ENCODE data around the gene TBC1D26.
"Not testable (repeated sequence)": the region's sequence is repeated elsewhere in the genome, so short reads cannot be mapped to it uniquely, and the experiment has no call there.

Gene TBC1D26

DNA sequence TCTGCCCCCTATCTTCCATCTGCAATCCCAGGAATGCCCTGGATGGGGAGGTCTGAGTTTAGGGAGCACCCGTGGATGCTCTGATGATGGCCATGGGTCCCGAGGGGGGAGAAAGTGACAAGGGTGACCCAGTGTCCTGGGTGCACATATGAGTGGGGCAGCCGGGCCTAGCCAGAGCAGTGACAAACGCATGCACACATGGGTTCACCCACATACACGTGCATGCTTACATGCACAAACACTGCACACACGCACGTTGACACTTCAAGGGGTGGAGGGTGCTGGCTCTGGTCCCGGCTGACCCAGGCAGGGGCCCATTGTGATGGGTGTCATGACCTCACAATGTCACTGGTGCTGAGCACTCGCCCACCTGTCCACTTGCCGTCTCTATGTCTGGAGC is at the start of gene TBC1D26:
Gene TBC1D26 (plus strand): TSS at position 384 of the 400 bp plus-strand sequence. CDS start 3,066 bp downstream, outside the sequence.
- H4K20me1 ChIP-seq (ENCODE audit: insufficient read depth, low read length), result not testable (repeated sequence)

DNA sequence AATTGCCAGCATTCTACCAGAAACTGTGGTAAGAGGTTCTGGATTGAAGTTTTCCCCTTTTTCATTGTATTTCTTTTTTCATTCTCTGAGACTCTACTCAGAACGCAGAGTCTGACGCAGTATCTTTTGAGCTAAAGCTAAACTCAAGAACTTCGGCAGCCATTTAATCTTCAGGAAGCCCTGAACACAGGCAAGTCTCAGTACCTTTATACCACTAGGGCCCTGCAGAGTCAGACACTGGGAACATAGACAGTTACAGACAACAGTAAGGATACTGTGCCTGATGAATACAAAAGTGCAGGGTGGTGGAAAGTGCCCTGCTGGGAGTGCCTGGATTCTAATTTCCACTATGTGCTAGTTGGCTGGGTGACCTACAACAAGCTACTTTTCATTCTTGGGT is 48.9 kb upstream of the TBC1D26 start:
- H3K9ac ChIP-seq (ENCODE audit: low read length); H3K27me3 ChIP-seq (ENCODE audit: low read depth, low read length): not testable (repeated sequence)
- H3K4me3 ChIP-seq (ENCODE audit: low read length), result peak overlapping the region; percentile 85; the same call in 1 of the 2 replicates

More for the DNA sequence above, at the start of gene TBC1D26:
- H3K27ac ChIP-seq (ENCODE audit: low read length); H3K9me3 ChIP-seq (ENCODE audit: insufficient read depth, low read length); H3K9ac ChIP-seq (ENCODE audit: low read length); H3K36me3 ChIP-seq (replicated peaks; ENCODE audit: low read depth, low read length); H3K79me2 ChIP-seq (ENCODE audit: low read length); H3K4me3 ChIP-seq (ENCODE audit: low read length); H3K4me1 ChIP-seq (ENCODE audit: low read length); H3K4me2 ChIP-seq (ENCODE audit: low read length); H2AFZ ChIP-seq (ENCODE audit: low read depth, low read length); H3K27me3 ChIP-seq (ENCODE audit: low read depth, low read length): not testable (repeated sequence)

DNA sequence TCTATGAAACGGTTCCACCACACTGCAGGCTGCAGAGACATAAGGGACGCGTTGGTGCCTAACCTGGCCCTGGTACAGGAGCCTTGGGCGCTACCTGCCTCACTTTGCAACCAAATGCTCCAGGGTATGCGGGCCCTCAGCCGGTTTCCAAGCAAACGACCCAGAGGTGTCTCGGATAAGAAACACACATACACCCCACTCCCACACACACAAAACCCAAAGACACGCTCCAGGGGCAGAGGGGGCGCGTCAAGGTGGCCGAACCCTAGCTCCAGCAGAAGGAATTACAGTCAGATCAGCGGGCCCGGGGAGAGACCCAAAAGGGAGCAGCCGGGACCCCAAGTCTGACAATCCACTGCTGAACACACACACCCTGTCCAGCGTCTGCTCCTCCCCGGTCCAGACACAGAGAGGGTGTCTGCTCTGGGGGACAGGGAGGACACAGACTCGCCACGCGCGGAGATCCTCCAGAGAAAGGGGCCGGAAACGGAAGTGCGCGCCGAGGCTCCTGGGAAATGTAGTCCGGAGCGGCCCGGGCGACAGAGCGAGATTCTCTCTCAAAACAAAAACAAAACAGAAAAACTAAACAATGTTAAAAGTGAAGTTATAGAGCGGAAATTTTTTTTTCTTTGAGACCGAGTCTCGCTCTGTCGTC is 48.1 kb upstream of the TBC1D26 start, which contains the start of gene TRIM16:
Gene TRIM16 (minus strand): TSS at position 488 of the 655 bp plus-strand sequence. CDS start 32,702 bp downstream, outside the sequence.
- not testable (repeated sequence) for H3K36me3 ChIP-seq (replicated peaks; ENCODE audit: low read depth, low read length); H3K4me1 ChIP-seq (ENCODE audit: low read length); H3K79me2 ChIP-seq (ENCODE audit: low read length); H3K9me3 ChIP-seq (ENCODE audit: insufficient read depth, low read length); H4K20me1 ChIP-seq (ENCODE audit: insufficient read depth, low read length); H3K27me3 ChIP-seq (ENCODE audit: low read depth, low read length); H3K27ac ChIP-seq (ENCODE audit: low read length)
- Histone ChIP-seq H2AFZ (ENCODE audit: low read depth, low read length) (peak within 1 kb of the TSS; percentile 87), H3K4me2 (ENCODE audit: low read length) (peak within 1 kb of the TSS; percentile 79), H3K9ac (ENCODE audit: low read length) (peak within 1 kb of the TSS; percentile 68), H3K4me3 (ENCODE audit: low read length) (peak within 1 kb of the TSS; percentile 85)

More for the DNA sequence above, 48.9 kb upstream of the TBC1D26 start:
- not testable (repeated sequence) for H3K79me2 ChIP-seq (ENCODE audit: low read length); H3K36me3 ChIP-seq (replicated peaks; ENCODE audit: low read depth, low read length); H2AFZ ChIP-seq (ENCODE audit: low read depth, low read length); H3K4me1 ChIP-seq (ENCODE audit: low read length); H3K9me3 ChIP-seq (ENCODE audit: insufficient read depth, low read length); H3K27ac ChIP-seq (ENCODE audit: low read length); H4K20me1 ChIP-seq (ENCODE audit: insufficient read depth, low read length)
- peak overlapping the region; percentile 79 for H3K4me2 ChIP-seq (ENCODE audit: low read length)

GRCh38 chr17:15687494-15687893 is 44.6 kb upstream of the TBC1D26 start:
- not testable (repeated sequence) for H3K27ac ChIP-seq (ENCODE audit: low read length); H3K4me2 ChIP-seq (ENCODE audit: low read length); H3K4me3 ChIP-seq (ENCODE audit: low read length); H3K79me2 ChIP-seq (ENCODE audit: low read length); H4K20me1 ChIP-seq (ENCODE audit: insufficient read depth, low read length); H3K4me1 ChIP-seq (ENCODE audit: low read length); H3K9me3 ChIP-seq (ENCODE audit: insufficient read depth, low read length); H3K36me3 ChIP-seq (replicated peaks; ENCODE audit: low read depth, low read length); H3K27me3 ChIP-seq (ENCODE audit: low read depth, low read length); H3K9ac ChIP-seq (ENCODE audit: low read length); H2AFZ ChIP-seq (ENCODE audit: low read depth, low read length)

GRCh38 chr17:15698967-15699366 is 33.1 kb upstream of the TBC1D26 start:
- H3K9me3 ChIP-seq (ENCODE audit: insufficient read depth, low read length); H3K79me2 ChIP-seq (ENCODE audit: low read length); H3K36me3 ChIP-seq (replicated peaks; ENCODE audit: low read depth, low read length); H3K27ac ChIP-seq (ENCODE audit: low read length); H4K20me1 ChIP-seq (ENCODE audit: insufficient read depth, low read length); H3K27me3 ChIP-seq (ENCODE audit: low read depth, low read length); H3K4me1 ChIP-seq (ENCODE audit: low read length): not testable (repeated sequence)
- Histone ChIP-seq H2AFZ (ENCODE audit: low read depth, low read length) (peak overlapping the region; percentile 30; the same call in 1 of the 2 replicates), H3K9ac (ENCODE audit: low read length) (peak overlapping the region; percentile 54), H3K4me2 (ENCODE audit: low read length) (peak overlapping the region; percentile 53), H3K4me3 (ENCODE audit: low read length) (peak overlapping the region; percentile 73)

- H3K27me3 ChIP-seq (ENCODE audit: low read depth, low read length); H3K27ac ChIP-seq (ENCODE audit: low read length); H3K4me1 ChIP-seq (ENCODE audit: low read length); H4K20me1 ChIP-seq (ENCODE audit: insufficient read depth, low read length); H3K36me3 ChIP-seq (replicated peaks; ENCODE audit: low read depth, low read length); H3K9me3 ChIP-seq (ENCODE audit: insufficient read depth, low read length); H3K79me2 ChIP-seq (ENCODE audit: low read length): not testable (repeated sequence)
- Histone ChIP-seq H3K9ac (ENCODE audit: low read length) (peak within 1 kb of the TSS; percentile 54), H3K4me3 (ENCODE audit: low read length) (peak within 1 kb of the TSS; percentile 73), H3K4me2 (ENCODE audit: low read length) (peak within 1 kb of the TSS; percentile 53), H2AFZ (ENCODE audit: low read depth, low read length) (peak within 1 kb of the TSS; percentile 30; the same call in 1 of the 2 replicates)
These were observed 32.6 kb upstream of the TBC1D26 start, which contains the start of gene ZNF286A for GRCh38 chr17:15699413-15699924. Gene ZNF286A (plus strand): TSS chr17:15699752. CDS start chr17:15700330, 578 bp downstream.

DNA sequence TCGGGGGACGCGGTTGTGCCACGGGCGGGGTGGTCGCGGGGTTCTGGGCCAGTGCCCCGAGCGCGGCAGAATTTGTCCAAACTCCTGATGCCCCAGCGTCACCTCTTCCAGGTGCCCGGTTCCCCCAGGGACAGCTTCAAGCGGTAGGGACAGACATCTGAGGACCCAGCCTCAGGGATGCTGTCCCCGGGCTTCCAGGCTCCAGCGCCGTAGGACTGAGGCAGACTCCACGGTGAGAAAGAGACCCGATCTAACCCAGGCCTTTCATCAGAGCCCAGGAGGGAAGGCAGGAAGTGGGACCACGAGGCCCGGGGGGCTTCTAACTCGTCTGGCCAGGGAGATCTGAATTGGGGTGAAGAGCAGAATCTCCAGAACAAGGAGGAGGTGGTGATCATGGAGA is 32.1 kb upstream of the TBC1D26 start:
- not testable (repeated sequence) for H3K9me3 ChIP-seq (ENCODE audit: insufficient read depth, low read length); H3K27me3 ChIP-seq (ENCODE audit: low read depth, low read length); H3K36me3 ChIP-seq (replicated peaks; ENCODE audit: low read depth, low read length); H3K4me1 ChIP-seq (ENCODE audit: low read length); H4K20me1 ChIP-seq (ENCODE audit: insufficient read depth, low read length); H3K27ac ChIP-seq (ENCODE audit: low read length); H2AFZ ChIP-seq (ENCODE audit: low read depth, low read length); H3K79me2 ChIP-seq (ENCODE audit: low read length)
- H3K9ac ChIP-seq (ENCODE audit: low read length), result 0 out of 2 replicates have a peak overlapping the region, but pooled peaks have one; percentile 40
- H3K4me2 ChIP-seq (ENCODE audit: low read length), result 0 out of 2 replicates have a peak overlapping the region, but pooled peaks have one; percentile 28
- peak overlapping the region; percentile 73 for H3K4me3 ChIP-seq (ENCODE audit: low read length)

GRCh38 chr17:15704239-15704638 is 27.8 kb upstream of the TBC1D26 start:
- not testable (repeated sequence) for H3K27ac ChIP-seq (ENCODE audit: low read length); H3K9ac ChIP-seq (ENCODE audit: low read length); H3K9me3 ChIP-seq (ENCODE audit: insufficient read depth, low read length); H4K20me1 ChIP-seq (ENCODE audit: insufficient read depth, low read length); H3K27me3 ChIP-seq (ENCODE audit: low read depth, low read length); H3K79me2 ChIP-seq (ENCODE audit: low read length); H3K4me3 ChIP-seq (ENCODE audit: low read length); H3K4me1 ChIP-seq (ENCODE audit: low read length); H2AFZ ChIP-seq (ENCODE audit: low read depth, low read length); H3K4me2 ChIP-seq (ENCODE audit: low read length)
- peaks cover 34% of the 10 kb centered on the region for H3K36me3 ChIP-seq (replicated peaks; ENCODE audit: low read depth, low read length)

GRCh38 chr17:15704813-15705212 is 27.3 kb upstream of the TBC1D26 start:
- not testable (repeated sequence) for H3K4me2 ChIP-seq (ENCODE audit: low read length); H3K4me1 ChIP-seq (ENCODE audit: low read length); H3K4me3 ChIP-seq (ENCODE audit: low read length); H3K27ac ChIP-seq (ENCODE audit: low read length); H4K20me1 ChIP-seq (ENCODE audit: insufficient read depth, low read length); H3K9ac ChIP-seq (ENCODE audit: low read length); H3K9me3 ChIP-seq (ENCODE audit: insufficient read depth, low read length); H3K27me3 ChIP-seq (ENCODE audit: low read depth, low read length); H2AFZ ChIP-seq (ENCODE audit: low read depth, low read length); H3K79me2 ChIP-seq (ENCODE audit: low read length)
- H3K36me3 ChIP-seq (replicated peaks; ENCODE audit: low read depth, low read length), result peaks cover 34% of the 10 kb centered on the region
